Fibroblast of pulmonary artery (primary cell): ENCODE measurements around the gene AMMECR1L.

Experiments used
- DNase-seq: peaks from one replicate; pipeline ENCODE4 v3.0.0-alpha.2; 2010; ENCODE audit warnings: low read depth
- H3K4me3 ChIP-seq: replicated peaks from 2 replicates; pipeline ENCODE4 v1.5.1; 2011; ENCODE audit warnings: low read depth, mild to moderate bottlenecking, control low read depth, low read length, moderate library complexity
- TF ChIP-seq, protein P1 (sequence below): IDR thresholded peaks from 2 replicates; pipeline ENCODE4 v1.5.1; 2011; ENCODE audit warnings: mild to moderate bottlenecking, control low read depth, low read length, inconsistent platforms; ENCODE audit errors: missing control alignments

Gene AMMECR1L

GRCh38 chr2:127853671-127854070 lies 32.1 kb downstream of the AMMECR1L start:
- TF ChIP-seq, protein P1, sequence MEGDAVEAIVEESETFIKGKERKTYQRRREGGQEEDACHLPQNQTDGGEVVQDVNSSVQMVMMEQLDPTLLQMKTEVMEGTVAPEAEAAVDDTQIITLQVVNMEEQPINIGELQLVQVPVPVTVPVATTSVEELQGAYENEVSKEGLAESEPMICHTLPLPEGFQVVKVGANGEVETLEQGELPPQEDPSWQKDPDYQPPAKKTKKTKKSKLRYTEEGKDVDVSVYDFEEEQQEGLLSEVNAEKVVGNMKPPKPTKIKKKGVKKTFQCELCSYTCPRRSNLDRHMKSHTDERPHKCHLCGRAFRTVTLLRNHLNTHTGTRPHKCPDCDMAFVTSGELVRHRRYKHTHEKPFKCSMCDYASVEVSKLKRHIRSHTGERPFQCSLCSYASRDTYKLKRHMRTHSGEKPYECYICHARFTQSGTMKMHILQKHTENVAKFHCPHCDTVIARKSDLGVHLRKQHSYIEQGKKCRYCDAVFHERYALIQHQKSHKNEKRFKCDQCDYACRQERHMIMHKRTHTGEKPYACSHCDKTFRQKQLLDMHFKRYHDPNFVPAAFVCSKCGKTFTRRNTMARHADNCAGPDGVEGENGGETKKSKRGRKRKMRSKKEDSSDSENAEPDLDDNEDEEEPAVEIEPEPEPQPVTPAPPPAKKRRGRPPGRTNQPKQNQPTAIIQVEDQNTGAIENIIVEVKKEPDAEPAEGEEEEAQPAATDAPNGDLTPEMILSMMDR, result no peak
- no peak for DNase-seq

GRCh38 chr2:127852388-127852787 lies 33.4 kb downstream of the AMMECR1L start:
- no peak overlapping the region for H3K4me3 ChIP-seq
- no peak for DNase-seq
- TF ChIP-seq, protein P1, result no peak

More at GRCh38 chr2:127853671-127854070, 32.1 kb downstream of the AMMECR1L start:
- no peak overlapping the region for H3K4me3 ChIP-seq

DNA sequence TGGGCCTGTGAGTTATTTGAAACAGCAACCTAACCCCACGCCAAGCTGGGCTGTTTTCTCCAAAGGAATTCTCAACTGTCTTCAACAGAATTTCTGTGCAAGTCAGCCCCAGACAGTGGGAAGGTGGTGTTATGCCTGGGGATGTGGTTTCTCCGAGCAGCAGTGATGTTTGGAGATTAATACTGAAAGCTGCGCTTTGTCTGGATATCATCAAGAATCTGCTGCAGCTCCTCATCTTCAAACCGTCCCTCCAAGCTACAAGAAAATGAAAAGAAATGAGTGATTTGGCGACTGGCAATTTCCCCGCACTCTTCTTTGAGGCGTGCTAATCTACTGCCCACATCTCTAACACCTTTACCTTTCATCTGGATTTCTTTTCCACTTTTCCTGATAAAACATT lies 37.8 kb downstream of the AMMECR1L start:
- DNase-seq, result no peak
- no peak overlapping the region for H3K4me3 ChIP-seq
- TF ChIP-seq, protein P1, result no peak

GRCh38 chr2:127844973-127845372 lies 40.8 kb downstream of the AMMECR1L start:
- TF ChIP-seq, protein P1, result no peak

DNA sequence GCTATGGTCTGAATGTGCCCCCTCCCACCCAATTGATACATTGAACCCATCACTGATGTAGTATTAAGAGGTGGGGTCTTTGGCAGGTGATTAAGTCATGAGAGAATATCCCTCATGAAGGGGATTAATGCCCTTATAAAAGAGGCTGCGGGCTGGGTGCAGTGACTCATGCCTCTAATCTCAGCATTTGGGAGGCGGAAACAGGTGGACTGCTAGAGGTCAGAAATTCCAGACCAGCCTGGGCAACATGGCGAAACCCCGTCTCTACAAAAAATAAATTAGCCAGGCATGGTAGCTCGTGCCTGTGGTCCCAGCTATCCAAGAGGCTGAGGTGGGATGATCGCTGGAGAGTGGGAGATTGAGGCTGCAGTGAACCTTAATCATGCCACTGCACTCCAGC lies 42.1 kb downstream of the AMMECR1L start:
- TF ChIP-seq, protein P1, result no peak
- no peak for DNase-seq
- no peak overlapping the region for H3K4me3 ChIP-seq

More at GRCh38 chr2:127844973-127845372, 40.8 kb downstream of the AMMECR1L start:
- no peak overlapping the region for H3K4me3 ChIP-seq
- no peak for DNase-seq

GRCh38 chr2:127841466-127842178 lies 44.1 kb downstream of the AMMECR1L start:
- H3K4me3 ChIP-seq, result no peak overlapping the region
- TF ChIP-seq, protein P1, result no peak
- no peak for DNase-seq

DNA sequence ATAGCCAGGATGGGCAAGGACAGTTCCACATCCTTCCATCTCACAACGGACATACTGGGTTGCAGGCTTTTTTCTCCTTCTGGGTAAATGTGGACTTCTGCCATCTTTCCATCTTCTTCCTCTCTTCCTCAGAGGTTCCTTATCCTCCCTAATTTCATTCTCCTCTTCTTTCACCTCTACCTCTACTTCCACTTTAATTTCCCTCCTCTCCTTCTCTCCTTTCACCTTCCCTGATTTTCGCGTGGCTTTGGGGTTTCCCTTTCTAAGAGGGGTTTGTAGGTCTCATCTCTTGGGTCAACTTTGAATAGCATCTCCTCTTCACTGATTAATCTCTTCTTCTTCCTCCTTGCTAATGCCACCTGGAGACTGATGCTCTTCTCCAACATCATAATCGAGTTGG lies 44.9 kb downstream of the AMMECR1L start:
- no peak overlapping the region for H3K4me3 ChIP-seq
- TF ChIP-seq, protein P1, result no peak
- DNase-seq, result no peak
